Activated T-cell treated with anti-CD3 and anti-CD28 coated beads for 48 hours (primary cell): Measurements from ENCODE around the gene SHISAL1.

ENCODE experiments used
- DNase-seq: peaks from one replicate; pipeline ENCODE4 v3.0.0-alpha.2; 2020; ENCODE audit warnings: low read depth

SHISAL1 gene

DNA sequence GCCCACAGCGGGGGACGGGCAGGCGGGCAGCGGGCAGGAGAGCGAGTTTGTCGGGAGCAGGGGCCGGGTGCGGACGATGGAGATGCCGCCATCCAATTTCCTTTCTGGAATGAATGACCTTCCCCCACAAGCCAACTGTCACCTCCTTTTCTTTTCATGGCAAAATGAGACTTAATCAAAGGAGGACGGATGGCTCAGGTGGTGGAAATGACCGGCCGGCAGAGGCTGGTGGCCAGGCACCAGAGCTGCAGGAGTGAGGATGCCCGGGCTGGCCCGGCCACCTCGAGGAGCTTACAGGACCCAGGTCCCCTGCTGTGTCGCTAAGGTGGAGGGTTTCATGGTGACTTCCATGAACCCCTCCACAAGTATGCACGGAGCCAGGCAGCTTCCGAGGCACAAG lies 11.7 kb downstream of the SHISAL1 start:
- DNase-seq: no peak

DNA sequence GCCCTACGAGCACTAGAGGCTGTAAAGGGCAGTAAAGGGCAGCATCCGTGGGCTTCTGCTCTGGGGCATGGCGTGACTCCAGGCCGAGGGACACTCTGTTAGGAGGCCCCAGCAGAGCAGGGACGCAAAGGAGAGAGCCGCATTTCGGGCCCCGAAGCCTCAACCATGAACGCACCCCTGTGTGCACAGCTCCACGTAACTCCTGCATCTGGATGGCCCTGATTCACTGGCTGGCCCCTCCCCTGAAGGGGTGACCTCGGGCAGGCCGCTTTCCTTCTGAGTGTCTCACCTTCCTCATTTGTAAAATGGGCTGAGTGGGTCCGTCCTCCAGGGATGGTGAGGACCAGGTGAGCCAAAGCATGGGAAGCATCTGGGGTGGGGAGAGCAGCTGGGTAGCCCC lies 13.6 kb downstream of the SHISAL1 start:
- no peak for DNase-seq

DNA sequence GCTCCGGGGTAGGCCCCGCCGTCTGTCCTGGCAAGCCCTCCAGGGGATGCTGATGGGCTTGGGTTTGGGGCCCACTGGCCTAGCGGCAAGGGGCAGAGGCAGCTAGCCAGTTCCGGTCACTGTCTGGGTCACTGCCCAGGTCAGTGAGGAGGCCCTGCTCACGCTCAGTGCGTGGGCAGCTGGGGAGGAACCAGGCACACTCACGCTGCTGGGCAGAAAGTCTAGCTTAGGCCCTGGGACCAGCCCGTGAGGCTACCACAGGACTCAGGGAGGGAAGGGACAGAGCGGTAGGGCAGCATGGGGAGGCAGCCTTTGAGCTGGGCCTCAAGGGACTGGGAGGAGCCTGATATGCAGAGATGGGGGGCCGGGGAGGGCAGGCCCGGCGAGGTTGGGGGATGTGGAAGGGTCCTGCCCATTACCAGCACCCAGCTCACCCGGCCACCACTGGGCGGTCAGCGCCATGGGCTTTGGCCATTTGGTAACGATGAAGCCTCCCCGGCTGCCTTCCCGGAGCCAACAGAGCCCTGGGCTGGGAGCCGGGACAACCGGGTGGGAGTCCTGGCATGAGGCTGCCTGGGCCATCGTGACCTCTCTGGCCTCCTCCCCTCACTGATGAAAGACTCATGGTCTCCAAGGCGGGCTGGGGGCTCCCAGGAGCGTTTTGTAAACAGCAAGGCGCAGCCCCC lies 14.2 kb downstream of the SHISAL1 start:
- DNase-seq: no peak

DNA sequence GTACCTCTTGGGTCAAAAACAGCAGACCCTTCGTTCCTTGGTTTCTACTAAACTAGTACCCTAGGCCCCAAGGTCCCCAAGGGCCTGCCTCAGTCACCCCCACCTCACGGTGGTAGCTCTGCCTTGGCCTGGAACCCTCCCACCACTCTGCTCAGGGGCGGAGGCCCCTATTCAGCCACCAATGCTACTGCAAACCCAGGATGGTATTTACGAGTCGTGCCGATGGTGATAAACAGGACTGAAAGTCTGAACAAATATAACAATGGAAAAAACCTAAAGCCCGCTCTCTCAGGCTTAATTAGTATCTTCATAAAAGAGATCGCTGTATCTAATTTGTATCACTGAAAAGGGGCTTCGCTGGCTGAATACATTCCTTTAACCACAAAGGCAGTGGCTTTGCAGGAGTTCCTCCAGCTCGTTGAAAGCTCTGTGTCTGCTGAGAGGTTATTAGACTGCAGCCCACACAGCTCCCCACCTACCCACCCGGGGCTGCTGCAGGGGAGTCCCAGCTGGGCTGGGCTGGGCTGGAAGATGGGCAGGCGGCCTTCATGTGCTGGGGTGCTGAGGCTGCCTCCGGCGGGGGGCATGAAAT lies 15.2 kb downstream of the SHISAL1 start:
- no peak for DNase-seq

DNA sequence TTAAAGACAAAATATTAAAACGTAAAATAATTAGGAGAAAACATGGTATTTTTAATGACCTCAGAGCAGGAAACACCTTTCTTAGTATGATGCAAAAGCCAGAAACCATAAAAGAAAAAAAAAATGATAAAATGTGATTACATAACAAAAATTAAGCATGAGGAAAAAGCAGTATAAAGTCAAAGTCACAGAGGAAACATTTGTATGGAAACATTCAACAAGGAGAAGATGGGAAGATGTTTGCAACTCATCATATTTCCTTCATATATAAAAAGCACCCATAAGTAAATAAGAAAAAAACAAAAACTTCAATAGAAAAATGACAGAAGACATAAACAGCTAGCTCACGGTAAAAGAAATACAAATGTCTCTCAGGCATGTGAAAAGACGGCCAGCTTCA lies 17.3 kb downstream of the SHISAL1 start:
- DNase-seq: no peak

DNA sequence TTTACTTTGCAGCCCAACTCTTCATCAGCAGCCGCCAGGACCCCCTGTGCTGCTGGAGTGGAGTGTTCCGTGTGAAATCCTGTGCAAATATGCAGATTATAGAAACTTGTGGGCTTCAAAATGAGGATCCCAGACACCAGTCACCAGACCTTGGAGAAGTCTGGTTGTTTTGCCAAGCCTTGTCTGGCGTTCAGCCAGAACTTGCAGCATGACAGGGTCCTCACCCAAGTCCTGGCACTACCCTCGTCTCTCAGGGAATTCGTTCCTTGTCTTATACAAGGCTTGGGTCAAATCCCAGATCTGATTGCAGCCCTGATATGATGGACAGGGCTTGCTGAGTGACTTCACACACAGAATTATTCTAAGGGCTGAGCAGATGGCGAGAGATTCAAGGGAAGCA lies 18.9 kb downstream of the SHISAL1 start:
- no peak for DNase-seq

DNA sequence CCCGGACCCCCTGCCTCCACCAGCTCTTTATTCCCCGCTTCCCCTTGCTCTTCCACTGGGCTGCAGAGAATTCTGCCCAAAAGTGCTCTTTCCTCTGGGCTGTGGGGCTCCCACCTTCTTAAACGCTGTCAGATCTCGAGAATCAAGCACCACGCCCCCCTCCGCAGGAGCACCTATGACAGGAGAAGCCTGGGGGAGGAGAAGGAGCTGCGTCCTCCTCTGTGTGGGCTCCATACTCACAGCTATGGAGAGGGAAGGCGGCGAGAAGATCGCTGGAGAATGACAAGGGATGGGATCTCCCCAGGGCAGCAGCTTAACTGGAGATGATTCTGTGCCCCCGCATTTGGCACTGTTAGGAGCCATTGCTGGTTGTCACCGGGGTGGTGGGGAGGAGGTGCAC lies 19.7 kb downstream of the SHISAL1 start:
- DNase-seq: no peak

DNA sequence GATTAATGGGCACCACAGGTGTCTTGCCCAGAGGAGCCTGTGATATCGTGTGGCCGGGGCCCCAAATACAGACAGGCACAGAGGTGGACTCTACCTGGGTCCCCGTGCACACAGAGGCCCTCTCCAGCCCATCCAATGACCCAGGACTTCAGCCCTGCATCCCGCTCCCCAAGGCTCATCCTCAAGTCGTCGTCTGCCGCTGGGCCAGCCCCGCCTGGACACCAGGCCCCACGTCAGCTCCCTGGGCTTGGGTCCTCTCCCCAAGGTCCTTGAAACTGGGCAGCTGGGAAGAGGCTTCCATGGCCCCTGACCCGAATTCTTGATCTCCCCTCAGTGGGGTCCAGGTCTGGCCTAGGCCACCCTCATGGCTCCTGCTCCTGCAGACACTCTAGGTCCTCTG lies 20.2 kb downstream of the SHISAL1 start:
- no peak for DNase-seq

DNA sequence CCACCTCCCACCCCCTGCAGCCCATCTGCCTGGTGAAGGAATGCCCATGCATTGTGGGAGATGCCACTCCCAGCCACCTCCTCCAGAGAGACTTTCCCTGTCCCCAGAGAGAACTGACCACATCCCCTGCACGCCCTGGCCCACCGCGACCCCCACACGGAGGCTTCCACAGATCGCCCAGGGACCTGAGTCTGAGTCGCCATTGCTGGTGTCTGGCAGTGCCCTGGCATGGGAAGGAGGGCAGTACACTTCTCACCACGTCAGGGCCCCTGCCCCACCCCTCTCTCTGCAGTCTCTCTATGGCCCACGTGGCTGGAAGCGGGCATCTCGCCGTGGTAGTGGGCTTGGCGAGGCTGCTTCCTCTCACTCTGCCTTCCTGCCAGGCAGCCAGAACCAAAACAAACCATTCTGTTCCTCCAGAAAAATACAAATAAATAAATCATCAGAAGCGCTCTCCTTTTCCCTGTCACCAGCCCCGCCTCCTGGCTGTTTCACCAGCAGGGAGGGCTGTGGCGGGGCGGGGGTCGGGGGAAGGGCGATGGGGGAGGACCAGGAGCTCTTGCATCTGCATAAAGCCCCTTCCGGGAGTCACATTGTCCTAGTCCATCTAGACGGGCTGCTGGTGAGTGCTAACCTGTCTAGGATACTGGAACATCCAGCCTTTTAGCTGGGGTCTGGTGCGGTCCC lies 20.9 kb downstream of the SHISAL1 start:
- no peak for DNase-seq

DNA sequence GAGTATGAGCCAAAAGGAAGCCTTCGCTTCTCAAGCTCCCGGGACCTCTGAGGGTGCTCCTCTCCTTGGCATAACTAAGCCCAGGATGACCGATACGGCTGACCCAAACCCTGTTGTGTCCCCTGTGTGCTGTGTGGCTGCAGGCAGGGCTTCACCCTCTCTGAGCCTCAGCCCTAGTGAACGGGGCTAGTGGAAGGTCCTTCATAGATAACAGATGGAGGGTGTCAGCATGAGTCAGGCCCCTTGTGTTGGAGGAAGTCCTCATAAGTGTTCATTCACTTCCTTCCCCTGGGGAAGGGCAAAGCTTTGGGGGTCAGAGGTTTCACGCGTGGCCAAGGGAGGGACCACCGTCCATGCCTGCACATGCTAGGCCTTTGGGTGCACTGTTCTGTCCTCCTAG lies 21.5 kb downstream of the SHISAL1 start:
- no peak for DNase-seq

DNA sequence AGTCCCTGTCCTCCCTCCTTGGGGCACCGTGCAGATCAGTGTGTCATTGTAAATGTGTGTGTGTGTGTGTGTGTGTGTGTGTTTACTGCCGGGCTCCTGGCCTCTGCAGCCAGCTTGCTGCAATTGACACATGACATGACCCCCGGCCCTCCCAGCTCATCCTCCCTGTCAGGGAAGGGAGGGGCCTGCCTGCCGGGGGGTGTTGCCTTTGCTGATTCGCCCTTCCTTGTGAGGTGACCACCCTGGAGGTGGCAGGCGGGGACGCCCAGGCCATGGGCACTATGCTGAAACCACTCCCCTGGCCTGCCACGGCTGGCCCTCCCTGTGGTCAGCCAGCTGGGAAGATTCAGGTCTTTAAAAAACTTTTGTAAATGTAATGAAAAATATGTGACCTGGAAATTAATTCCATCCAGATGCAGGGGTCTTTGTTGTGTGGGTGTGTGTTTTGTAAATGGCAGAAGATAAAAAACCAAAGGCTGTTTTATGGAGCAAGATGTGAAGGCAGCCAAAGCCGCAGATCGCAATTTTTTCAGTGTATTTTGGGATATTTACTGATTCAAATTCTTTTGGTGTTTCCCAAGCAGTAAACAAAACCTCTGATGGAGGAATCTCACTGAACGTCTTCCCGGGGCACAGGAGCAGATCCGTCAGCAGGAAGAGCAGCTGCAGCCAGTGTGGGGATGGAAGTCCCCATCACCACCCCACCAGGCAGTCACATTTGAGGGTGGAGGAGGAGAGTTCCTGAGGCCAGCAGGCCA lies 23.2 kb downstream of the SHISAL1 start:
- DNase-seq: no peak

DNA sequence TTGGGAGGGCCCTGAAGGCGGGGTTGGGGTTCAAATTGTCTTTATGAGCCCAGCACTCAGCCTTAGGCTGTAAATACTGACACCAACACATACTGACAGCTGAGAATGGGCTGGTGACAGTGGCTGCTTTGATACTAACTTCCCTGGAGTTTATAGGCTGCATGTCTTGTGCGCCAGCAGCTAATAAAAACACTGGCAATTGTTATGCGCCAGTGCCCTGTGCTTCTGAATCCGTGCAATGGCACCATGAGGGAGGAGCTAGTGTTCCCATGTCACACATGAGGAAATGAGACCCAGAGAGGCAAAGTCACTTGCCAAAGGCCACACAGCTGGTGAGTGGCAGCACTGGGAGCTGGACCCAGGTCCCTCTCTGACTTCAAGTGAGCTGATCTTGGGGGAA lies 23.8 kb downstream of the SHISAL1 start:
- DNase-seq: no peak

DNA sequence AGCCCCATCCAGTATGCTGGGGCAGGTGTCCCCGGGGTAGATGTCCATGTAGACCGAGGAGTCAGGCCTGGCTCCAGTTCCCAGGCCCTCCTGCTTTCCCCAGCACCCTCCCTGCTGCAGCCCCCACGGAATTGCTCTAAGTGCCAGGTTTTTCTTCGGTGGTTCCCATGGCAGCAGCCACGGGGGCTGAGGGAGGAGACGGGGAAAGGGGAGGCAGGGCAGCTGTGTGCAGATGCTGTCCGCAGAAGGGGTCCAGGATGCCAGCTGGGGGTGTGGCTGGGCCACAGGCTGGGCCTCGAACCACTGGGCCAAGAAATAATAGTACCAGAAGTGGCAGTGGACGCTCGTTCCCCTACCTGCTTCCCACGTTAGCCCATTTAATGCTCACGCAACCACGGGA lies 25.0 kb downstream of the SHISAL1 start:
- DNase-seq: no peak

DNA sequence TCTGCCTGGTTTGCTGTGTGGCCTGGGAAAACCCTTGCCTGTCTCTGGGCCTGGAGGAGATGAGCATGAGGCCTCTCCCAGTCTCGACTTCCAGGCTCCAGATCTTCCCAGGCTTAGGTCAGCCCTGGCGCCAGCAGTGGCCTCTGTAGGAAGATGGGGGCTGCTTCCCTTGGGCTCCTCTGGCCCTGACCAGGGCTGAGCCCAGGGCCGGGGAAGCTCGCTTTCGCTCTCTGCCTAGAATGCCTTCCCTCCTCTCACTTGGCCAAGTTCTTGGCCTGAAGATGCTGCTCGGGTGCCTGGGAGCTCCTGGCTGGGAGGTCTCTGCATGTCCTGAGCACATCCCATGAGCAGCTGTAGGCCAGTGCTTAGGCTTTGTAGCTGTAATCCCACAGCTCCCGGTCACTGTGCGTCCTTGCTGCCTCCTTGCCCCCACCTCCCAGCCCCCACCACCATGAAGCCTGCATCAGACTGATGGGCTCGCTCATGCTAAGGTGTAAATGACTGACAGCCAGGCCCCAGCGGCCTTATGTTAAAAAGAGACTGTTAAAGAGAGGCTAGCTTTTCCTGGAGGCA lies 25.5 kb downstream of the SHISAL1 start:
- no peak for DNase-seq

DNA sequence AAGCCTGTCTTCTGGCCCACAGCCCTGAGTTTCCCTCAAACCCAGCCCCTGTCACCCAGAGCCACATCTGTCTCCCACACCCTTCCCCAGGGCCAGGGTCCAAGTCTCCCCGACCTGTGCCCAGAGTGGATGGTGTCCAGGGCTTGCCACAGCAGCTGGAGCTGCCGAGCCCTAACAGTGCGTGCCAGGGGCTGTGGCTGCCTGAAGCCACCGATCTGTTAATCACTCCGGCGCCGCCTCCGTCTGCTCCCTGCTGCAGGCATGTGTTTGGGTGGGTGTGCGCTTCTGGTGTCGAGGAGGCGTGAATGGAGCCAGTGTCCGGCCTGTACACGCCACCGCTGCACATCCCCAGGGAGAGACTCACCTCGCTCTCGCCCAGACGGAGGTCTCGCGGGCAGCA lies 26.1 kb downstream of the SHISAL1 start:
- no peak for DNase-seq

DNA sequence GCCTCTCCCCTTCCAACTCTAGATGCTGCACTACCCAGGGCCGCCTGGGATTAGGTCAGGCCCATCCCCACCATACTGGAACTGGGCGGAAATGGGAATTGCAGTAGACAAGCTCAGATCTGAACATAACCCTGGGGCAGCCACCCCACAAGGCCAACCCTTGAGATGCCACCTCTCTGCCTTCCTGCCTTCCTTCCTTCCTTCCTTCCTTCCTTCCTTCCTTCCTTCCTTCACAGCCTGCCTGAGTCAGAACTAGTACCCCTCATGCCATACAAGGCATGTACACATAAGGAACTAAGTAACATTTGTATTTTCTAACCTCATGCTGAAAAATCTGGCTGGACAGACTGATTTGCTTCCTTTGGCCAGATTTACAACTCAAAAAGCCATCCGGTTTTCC lies 28.0 kb downstream of the SHISAL1 start:
- no peak for DNase-seq

DNA sequence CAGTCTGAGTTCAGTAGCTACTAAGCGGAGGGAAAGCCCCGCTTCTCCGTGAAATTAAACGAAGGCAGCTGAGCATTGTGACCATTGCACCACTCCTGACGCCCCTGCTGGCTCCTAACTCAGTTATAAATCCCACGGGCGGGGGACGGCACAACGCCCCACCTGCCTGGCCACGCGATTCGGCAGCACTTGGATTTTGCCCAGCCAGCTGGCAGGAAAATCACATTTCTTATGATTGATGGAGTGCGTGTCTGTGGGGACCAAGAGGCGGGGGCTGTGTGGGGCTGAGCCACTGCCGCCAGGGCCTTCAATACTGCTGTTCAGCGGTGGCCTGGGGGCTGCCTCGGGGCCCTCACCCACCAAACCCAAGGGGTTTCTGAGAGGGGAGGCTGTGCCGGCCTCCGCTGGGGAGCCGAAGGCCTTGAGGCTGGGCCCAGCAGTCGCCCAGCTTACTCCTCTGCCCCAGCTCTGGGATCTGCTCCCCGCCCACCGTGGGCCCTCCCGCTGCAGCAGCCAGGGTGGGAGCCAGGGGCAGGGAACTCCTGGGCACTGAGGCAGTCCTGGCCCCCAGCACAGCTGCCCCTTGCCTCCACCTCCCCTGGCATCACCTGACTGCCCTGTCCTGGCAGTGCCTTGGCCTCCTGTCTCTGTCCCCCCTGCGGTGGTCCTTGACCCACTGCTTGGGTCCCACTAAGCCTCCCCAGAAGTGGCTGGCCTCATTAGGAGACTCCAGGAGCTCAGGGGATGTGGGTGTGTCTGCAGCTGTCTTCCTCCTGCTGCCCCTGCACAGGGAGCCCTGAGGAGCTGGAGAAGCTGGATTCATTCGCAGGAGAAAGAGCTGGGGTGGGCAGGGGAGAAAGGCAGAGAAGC lies 30.7 kb downstream of the SHISAL1 start:
- DNase-seq: no peak

DNA sequence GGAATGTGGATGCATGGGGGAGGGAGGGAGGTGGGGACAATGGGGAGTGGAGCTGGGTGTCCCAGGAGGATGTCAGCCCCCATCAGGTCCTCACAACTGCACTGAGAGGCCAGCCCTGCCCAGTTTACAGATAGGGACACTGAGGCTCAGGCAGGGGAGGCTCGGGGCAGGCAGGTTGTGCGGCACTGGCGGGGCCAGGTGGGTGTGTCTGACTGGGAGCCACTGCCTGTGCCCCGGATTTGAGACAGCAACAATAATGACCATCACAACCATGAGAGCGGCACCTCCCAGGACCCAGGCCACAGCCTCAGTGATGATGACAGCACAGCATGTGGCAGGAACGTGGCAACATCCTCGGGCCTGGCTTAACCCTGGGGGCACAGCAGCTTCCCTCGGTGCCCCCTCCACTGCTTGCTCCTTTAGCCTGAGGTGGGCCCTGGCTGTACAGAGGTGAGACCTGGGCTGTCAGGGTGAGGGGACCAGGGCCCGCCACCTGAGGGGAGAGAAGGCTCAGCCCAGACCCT lies 32.0 kb downstream of the SHISAL1 start:
- DNase-seq: no peak

DNA sequence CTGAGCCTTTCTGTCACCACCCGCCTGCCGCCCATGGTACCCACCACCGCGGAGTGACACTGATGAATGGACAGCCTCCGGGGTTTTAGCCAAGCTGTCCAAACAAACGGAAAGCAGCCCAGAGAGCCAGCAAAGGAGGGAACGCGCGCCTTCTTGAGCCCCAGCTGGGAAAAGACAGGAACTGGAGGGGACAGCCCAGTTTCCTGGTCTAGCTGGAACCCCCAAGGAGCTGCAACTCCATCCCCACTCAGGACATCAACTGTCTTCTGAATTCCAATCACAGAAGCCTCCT lies 33.7 kb downstream of the SHISAL1 start:
- DNase-seq: no peak

DNA sequence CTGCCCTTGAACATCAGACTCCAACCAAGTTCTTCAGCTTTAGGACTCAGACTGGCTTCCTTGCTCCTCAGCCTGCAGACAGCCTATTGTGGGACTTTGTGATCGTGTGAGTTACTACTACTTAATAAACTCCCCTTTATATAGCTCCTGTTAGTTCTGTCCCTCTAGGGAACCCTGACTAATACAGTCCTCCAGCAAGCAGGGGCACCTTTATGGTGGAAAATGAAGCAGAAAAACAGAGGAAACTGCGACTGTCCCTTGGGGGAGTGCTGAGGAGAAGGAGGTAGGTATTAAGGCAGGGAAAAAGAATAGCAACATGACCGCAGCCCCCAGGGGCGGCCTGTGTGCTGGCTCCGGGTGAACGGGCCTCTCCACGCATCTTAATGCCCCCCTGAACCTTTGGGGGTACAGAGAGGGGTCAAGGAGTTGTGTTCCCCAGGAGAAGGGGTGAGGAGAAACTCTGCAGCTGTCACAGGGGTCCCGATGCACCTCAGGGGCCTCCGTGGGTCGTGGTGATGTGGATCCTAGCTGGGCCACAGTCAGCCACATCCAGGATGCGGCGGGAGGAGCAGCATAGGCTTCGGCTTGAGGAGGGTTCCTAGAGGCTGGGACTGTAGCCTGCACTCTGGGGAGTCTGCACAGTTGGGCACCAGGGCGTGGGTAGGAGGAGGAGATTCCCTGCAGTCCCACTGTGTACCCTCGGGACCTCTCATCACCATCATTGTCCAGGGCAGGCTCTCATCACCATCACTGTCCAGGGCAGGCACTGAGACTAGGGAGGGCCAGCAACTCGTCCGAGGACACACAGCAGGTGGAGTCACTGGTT lies 34.3 kb downstream of the SHISAL1 start:
- DNase-seq: no peak
